GM21717 (cell line): ENCODE measurements around the gene PPIF.

ENCODE experiments used
- ATAC-seq: cut with Tn5 transposase; IDR thresholded peaks from one replicate; pipeline ENCODE4 v1.9.1; 2021; ENCODE audit warnings: mild to moderate bottlenecking, moderate library complexity; ENCODE audit not compliant: unreplicated experiment

The PPIF gene

GRCh38 chr10:79385392-79385795 lies 38.1 kb downstream of the PPIF start:
- no peak for ATAC-seq

- no peak for ATAC-seq
These were observed 38.7 kb downstream of the PPIF start for GRCh38 chr10:79385804-79386531.

- ATAC-seq: no peak
These were observed 39.6 kb downstream of the PPIF start for GRCh38 chr10:79386637-79387465.

GRCh38 chr10:79387466-79387973 lies 40.3 kb downstream of the PPIF start:
- ATAC-seq: no peak

GRCh38 chr10:79387974-79388850 lies 40.9 kb downstream of the PPIF start:
- no peak for ATAC-seq

GRCh38 chr10:79390057-79390456 lies 42.8 kb downstream of the PPIF start:
- ATAC-seq: no peak

GRCh38 chr10:79390551-79391229 lies 43.4 kb downstream of the PPIF start:
- no peak for ATAC-seq

GRCh38 chr10:79391231-79392019 lies 44.2 kb downstream of the PPIF start:
- no peak for ATAC-seq

GRCh38 chr10:79392020-79392398 lies 44.7 kb downstream of the PPIF start:
- ATAC-seq: no peak

- ATAC-seq: no peak
These were observed 45.4 kb downstream of the PPIF start for GRCh38 chr10:79392506-79393176.

GRCh38 chr10:79393221-79393923 lies 46.1 kb downstream of the PPIF start:
- no peak for ATAC-seq

GRCh38 chr10:79393924-79394610 lies 46.8 kb downstream of the PPIF start:
- no peak for ATAC-seq

- ATAC-seq: no peak
These were observed 47.4 kb downstream of the PPIF start for GRCh38 chr10:79394664-79395063.

GRCh38 chr10:79396520-79396919 lies 49.3 kb downstream of the PPIF start:
- no peak for ATAC-seq

GRCh38 chr10:79397051-79397450 lies 49.8 kb downstream of the PPIF start:
- ATAC-seq: no peak

GRCh38 chr10:79397575-79398303 lies 50.5 kb downstream of the PPIF start:
- no peak for ATAC-seq

- no peak for ATAC-seq
These were observed 51.4 kb downstream of the PPIF start for GRCh38 chr10:79398642-79399041.
